HG02885 (cell line): ENCODE data around the gene CTNNBL1.

ENCODE experiments used
- ATAC-seq: cut with Tn5 transposase; IDR thresholded peaks from one replicate; pipeline ENCODE4 v1.9.1; 2021; ENCODE audit warnings: mild to moderate bottlenecking; ENCODE audit not compliant: unreplicated experiment, poor library complexity

Gene CTNNBL1

GRCh38 chr20:37773291-37773826 lies 79.5 kb downstream of the CTNNBL1 start:
- ATAC-seq = no peak

GRCh38 chr20:37774156-37774555 lies 80.3 kb downstream of the CTNNBL1 start:
- no peak for ATAC-seq

DNA sequence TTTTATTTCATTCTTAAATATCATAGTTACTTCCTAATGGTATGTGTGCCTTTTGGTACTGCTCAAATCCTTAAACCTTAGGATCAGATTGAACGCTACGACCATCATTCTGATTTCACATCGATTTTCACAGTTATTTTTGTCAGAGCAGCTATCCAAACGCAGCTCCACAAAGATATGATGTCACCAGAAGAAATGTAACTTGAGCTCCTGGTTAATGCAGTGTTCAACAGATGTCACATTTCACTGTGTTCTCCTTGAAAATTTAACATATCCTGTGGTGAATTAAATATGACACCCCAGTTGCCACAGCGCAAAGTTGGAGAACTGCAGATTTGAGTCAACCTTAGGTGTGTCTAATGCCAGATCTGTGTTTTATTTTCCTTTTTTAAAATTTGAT lies 81.4 kb downstream of the CTNNBL1 start:
- no peak for ATAC-seq

DNA sequence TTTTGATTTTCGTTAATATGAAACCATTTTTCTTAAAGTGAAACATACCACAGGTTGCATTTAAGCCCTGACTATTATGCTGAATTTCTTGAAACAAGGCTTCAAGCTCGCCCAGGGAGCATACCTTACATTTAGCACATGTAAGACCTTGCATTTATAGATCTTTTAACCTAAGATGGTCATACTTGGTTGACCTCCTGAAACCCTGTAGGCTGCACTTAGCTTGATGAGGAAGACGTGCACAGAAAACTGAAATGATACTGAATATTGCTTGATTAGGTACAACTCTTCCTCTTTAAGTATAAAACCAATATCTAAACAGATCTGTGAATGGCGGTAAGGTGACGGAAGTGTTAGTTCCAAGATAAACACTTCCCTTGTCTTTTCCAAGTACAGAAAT lies 82.2 kb downstream of the CTNNBL1 start:
- ATAC-seq = no peak

DNA sequence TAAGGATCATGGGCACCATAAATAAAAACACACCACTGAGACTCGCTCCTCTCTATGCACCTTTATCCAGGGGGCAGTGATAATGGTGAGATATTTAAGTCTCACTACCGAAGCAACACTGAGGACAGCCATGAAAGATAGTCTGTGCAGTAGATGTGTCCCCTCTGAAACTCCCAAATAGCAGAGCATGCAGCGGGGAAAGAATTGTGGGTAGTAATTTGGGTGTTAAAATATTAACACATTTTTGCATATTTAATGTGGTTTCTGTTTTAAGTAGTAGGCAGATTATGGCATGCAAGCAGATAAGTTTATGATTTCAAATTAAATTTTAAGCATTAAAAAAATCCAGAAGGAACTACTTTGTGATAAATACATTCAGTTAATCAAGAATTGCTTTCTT lies 82.7 kb downstream of the CTNNBL1 start:
- ATAC-seq = no peak

GRCh38 chr20:37777012-37777950 lies 83.5 kb downstream of the CTNNBL1 start:
- no peak for ATAC-seq

DNA sequence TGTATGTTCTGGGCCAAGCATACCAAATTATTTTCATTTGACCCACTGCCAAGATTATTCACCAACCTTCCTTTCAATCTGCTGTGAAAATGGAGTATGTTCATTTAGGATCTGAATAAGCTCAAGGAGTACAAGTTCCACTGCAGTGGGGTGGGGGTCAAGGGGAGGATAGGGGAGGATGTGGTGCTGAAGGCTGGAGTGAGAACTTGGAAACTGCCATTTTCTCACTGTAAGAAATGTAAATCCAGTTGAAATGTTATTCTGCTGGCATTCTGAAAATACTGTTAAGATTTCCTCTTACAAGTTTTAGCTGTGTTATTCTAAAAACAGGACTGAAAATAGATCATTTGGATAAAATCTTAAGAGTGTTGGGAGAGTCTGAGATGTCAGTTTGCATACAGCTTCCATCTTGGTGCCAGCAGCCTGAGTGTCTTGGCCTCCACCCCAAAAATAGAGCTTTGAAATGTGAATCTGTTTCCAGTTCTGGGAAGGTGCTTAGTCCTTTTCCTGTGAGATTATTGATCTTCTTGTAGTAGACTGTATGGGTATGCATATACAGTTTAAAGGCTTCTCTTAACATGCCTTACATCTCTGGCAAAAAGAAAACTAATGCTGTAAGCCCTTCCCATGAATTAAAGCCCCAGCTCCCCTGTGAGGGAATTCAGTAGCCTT lies 84.3 kb downstream of the CTNNBL1 start:
- ATAC-seq = no peak

- ATAC-seq = no peak
These were observed 87.8 kb downstream of the CTNNBL1 start for GRCh38 chr20:37781626-37782025.

DNA sequence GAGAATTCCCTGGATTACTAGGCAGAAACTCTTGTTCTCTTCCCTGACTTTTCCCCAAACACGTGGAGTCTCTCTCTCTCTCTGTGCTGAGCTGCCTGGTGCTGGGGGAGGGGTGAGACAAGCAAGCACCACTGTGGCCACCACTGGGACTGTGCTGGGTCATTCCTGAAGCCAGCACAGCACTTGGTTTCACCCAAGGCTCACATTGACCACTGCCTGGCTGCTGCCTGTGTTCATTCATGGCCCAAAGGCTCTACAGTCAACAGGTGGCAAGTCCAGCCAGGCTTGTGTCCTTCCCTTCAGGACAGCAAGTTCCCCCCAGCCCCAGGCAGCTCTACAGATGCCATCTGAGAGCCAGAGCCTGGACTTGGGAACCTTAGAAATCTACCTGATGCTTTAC lies 92.2 kb downstream of the CTNNBL1 start:
- ATAC-seq = no peak

DNA sequence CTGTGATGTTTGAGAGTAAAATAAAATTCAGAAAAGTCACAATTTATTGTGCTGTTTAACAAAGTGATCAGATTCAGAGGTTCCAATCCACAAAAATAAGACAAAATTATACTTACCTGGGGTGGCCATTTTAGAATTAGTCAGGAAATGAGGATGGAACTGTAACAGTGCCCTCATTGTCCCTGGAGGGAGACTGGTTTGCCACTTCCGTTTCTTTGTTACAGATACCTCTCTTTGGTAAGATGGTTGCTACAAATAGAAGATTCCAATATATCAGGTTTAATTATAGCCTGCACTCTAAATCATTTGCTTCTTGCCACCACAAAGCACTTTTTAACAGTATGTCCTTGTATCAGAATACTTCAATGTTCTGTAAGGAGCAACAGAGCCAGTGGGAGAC lies 95.6 kb downstream of the CTNNBL1 start:
- ATAC-seq = no peak

DNA sequence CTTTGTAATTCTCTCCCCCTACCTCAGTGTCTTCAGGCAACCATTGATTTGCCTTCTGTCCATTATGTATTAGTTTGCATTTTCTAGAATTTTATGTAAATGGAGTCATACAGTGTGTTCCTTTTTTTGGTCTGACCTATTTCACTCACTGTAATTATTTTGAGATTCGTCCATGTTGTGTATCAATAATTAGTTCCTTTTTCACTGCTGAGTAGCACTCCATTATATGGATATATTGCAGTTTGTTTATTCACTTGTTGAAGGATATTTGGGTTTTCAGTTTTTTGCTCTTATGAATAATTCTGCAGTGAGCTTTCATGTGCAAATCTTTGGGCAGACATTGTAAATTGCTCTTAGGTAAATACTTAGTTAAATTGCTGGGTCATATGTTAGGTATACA lies 97.1 kb downstream of the CTNNBL1 start:
- no peak for ATAC-seq

DNA sequence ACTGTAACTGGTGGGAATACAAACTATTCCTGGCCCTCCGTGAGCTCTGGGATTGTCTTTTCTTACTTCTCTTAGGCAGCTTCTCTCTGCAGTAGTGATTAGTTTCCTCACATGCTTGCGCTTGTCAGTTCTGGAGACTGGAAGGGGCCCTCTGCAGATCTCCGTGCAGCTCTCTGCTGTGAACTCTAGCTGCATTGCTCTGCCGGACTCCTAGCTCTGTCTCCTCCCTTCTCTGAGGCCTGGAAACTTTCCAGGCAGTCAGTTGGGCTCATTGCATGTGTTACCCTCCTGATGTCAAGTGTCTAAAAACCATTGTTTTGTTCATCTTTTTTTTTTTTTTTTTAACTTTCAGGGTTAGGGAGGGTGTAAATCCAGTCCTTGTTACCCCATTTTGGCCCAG lies 102.3 kb downstream of the CTNNBL1 start:
- no peak for ATAC-seq

DNA sequence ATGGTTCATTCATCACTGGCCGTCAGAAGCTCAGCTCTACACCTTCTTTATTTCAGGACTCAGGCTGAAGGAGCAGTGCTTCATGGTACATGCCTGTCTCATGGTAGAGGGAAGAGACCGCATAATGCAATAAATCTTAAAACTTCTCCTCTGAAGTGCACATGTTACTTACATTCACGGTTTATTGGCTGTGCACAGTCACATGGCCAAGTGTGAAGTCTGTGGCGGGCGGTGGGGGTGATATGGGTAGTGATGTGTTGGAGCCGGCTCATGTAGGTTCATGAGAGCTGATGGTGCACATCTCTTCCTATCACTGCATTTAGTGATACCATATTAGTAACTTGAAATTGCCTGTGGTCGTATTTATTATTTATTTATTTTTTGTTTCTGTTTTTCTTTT lies 102.9 kb downstream of the CTNNBL1 start:
- no peak for ATAC-seq

GRCh38 chr20:37797669-37798175 lies 103.9 kb downstream of the CTNNBL1 start:
- ATAC-seq = no peak

DNA sequence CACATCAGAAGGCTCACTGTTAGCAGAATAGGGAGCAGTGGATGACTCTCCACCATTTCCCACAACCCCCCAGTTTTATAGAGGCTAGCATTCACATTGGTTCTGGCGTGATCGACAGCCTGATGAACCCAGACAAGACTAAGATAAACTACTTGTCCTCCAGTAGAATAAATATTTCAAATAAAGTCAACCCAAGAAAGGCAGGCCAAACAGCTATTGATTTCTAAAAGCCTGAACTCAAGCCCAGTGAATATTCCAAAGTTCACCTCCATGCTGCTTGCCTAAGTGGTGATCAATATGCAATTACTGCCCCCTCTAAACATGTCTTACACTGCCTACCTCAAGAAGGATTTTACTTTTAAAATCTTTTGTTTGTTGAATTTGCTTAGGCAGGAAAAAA lies 104.5 kb downstream of the CTNNBL1 start:
- no peak for ATAC-seq

DNA sequence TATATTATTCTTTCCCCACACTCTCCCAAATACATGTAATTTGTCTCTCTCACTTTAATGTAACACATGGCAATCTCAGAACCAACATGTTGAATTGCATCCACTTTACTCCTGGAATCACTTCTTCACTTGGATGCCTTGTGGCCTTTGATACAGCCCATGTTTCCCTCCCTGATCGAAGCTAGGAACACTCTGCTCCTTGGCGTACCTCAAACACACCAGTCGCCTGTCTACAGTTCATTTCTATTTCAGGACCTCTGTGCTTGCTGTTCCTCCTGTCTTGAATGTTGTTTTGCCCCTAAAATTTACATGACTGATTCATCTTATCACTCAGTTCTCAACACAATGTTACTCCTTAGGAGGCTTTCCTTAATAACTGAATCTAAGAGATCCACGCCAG lies 106.8 kb downstream of the CTNNBL1 start:
- no peak for ATAC-seq

DNA sequence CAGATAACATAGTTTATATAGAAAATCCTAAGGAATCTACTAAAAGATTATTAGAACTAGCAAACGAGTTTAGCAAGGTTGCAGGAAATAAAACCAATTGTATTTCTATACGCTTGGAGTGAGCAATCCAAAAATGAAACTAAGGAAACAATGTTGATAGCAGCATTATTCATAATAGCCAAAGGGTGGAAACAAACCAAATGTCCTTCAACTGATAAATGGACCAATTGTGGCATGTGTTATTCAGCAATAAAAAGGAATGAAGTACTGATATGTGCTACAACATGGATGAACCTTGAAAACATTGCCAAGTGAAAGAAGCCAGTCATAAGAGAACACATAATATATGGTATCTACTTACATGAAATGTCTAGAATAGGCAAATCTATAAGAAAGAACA lies 108.1 kb downstream of the CTNNBL1 start:
- ATAC-seq = no peak

GRCh38 chr20:37803438-37804307 lies 109.8 kb downstream of the CTNNBL1 start:
- ATAC-seq = peak; percentile 66

DNA sequence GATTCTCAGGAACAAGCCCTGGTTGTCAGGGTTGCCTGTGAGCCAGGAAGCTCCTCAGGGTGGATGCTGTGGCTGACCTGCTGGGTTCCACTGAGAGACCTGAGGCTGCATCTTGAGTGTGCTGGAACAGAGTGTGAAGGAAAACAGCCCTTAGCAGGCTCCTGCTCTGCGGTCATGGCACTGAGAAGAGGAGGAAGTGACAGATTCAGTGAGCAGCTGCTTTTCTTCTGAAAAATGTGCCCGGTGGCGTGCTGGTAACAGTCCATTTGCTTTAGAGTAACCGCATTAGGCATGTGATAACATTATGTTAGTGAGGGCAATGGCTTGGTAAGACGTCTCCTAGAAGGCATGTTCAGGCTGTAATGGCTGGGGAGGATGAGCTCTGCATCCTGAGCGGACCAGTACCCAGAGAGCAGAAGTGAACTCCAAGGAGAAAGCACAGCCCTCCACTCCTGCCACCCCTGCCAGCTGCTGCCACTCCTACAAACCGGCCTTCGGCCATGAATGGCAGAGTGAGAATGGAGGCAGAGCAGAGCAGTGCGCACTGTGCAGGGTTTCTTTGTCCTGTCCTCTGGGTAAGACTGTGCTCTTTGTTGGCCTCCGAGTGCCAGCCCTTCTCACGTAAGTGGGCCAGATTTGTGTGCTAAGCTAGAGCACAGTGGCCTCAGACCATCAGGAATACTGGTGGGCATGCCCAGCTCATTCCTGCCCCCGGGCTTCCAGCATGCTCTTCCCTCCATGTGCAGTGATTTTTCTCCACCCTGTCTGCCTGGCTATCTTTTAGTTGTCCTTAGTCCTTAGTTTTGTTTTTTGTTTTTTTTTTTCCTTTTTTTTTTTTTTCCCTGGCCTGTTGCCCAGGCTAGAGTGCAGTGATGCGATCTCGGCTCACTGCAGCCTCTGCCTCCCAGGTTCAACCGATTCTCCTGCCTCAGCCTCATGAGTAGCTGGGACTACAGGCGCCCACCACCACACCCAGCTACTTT lies 111.0 kb downstream of the CTNNBL1 start:
- peak; percentile 74 for ATAC-seq
